Right lobe of liver (tissue), 6 donors: Measurements from ENCODE around the gene NDUFA12. TPM values are rescaled to one million over a fixed set of nuclear protein-coding genes. Genes with fewer than 3 reads are reported as not detected.

Source experiments
- ATAC-seq, 4 donors: fragments of 200-7000 bp; cut with Tn5 transposase; one replicate each; pipeline ENCODE4 v1.9.1; 2020; ENCODE audit warnings: mild to moderate bottlenecking in 4 of 4, moderate library complexity in 4 of 4
- DNase-seq, 3 donors: peaks; one replicate each; pipeline ENCODE4 v3.0.0-alpha.2; 2020
- H3K27ac ChIP-seq, 3 donors: fragments of 200-600 bp; one replicate each; pipeline ENCODE4 v1.8.0; 2022
- H3K27me3 ChIP-seq, 2 donors: fragments of 200-600 bp; one replicate each; pipeline ENCODE4 v1.8.0; 2022
- H3K36me3 ChIP-seq, 4 donors: fragments of 200-600 bp; sonication (generic) in 1 of 4; one replicate each; pipeline versions ENCODE4 v1.5.1 to v1.8.0; 2017 to 2022; ENCODE audit warnings: control low read depth in 1 of 4
- H3K4me1 ChIP-seq, 4 donors: fragments of 200-600 bp; sonication (generic) in 1 of 4; one replicate each; pipeline versions ENCODE4 v1.5.1 to v1.8.0; 2017 to 2022; ENCODE audit warnings: control low read depth in 1 of 4
- H3K4me3 ChIP-seq, 3 donors: fragments of 200-600 bp; one replicate each; pipeline ENCODE4 v1.8.0; 2022
- H3K9me3 ChIP-seq, 4 donors: fragments of 200-600 bp; sonication (generic) in 1 of 4; one replicate each; pipeline versions ENCODE4 v1.5.1 to v1.8.0; 2017 to 2022; ENCODE audit warnings: control low read depth in 1 of 4
- CTCF ChIP-seq, 4 donors: fragments of 200-600 bp in 3 of 4; fragments of 450-650 bp in 1 of 4; IDR thresholded peaks; one replicate each; pipeline versions ENCODE4 v1.5.1 to v1.8.0; 2016 to 2022; ENCODE audit warnings: antibody characterized with exemption in 4 of 4, mild to moderate bottlenecking in 2 of 4
- POLR2A ChIP-seq: fragments of 450-650 bp; IDR thresholded peaks from one replicate; pipeline ENCODE4 v1.6.1; 2017; ENCODE audit warnings: antibody characterized with exemption, mild to moderate bottlenecking
- WGBS: methylation state at CpG from one replicate; pipeline ENCODE4 v1.1.6; 2018; ENCODE audit warnings: low coverage, low lambda C conversion rate; ENCODE audit not compliant: insufficient coverage; ENCODE audit errors: missing lambda C conversion rate; 5-methylcytosine and 5-hydroxymethylcytosine counted together
- intact Hi-C, 2 donors: fragments of 100-400 bp; cut with DNase I; formaldehyde crosslinking; loops; one replicate each; pipeline versions ENCODE4 v1.11.2 to v1.14.1; 2022
- total RNA-seq, 6 experiments: library from RNA; depleted of rRNA in 2 of 6; stranded (reverse); fragments of >200 nt in 2 of 6; fragmentation: NEBNext Ultra II Directional in 3 of 6; extraction: Animal tissue kit (Norgen Biotek cat#: 25700) in 3 of 6; gene quantifications; one replicate each; pipeline versions ENCODE4 v1.1.0 to v1.2.4, GENCODE V29; 2016 to 2023
- donor health status: DM: no; HTN: yes; CAD: no.
- donor health status: DM: no; HTN: no; CAD: no.
- donor health status: DM: no; HTN: no; CAD: no.
- donor health status: DM: no; HTN: yes; CAD: no.
- donor health status: DM: no; HTN: yes; CAD: no.

The NDUFA12 gene
- total RNA-seq, 6 experiments from 2014 or later, result 39.9 to 96.0 (median 51.3) TPM

GRCh38 chr12:94952325-94952724, 51.2 kb downstream of the NDUFA12 start:
- no peak overlapping the region for H3K27ac ChIP-seq
- H3K9me3 ChIP-seq, result no peaks in the 10 kb centered on the region
- H3K36me3 ChIP-seq, result no peaks in the 10 kb centered on the region
- no peak overlapping the region for H3K4me3 ChIP-seq
- TF ChIP-seq CTCF (IDR thresholded peaks at IDR 0.05) (no peak), POLR2A (no peak)
- H3K4me1 ChIP-seq, result no peaks in the 10 kb centered on the region
- H3K27me3 ChIP-seq, result no peaks in the 10 kb centered on the region
- intact Hi-C loops, result no loop called here
- 48% methylated on average over 2 of the region's 2 CpGs for WGBS
- ATAC-seq (no peak), DNase-seq (no peak)

- intact Hi-C loops, result no loop called here
- no peak for DNase-seq
- no peak for ATAC-seq
- 67% methylated on average over 7 of the region's 7 CpGs for WGBS
- no peak overlapping the region for H3K4me3 ChIP-seq
- H3K9me3 ChIP-seq, result no peaks in the 10 kb centered on the region
- H3K27ac ChIP-seq, result no peak overlapping the region
- H3K4me1 ChIP-seq, result no peaks in the 10 kb centered on the region
- H3K27me3 ChIP-seq, result no peaks in the 10 kb centered on the region
- no peaks in the 10 kb centered on the region for H3K36me3 ChIP-seq
- TF ChIP-seq CTCF (IDR thresholded peaks at IDR 0.05) (no peak), POLR2A (no peak)
Measured at GRCh38 chr12:94951071-94951934, 52.2 kb downstream of the NDUFA12 start.

GRCh38 chr12:94948232-94948810, 55.2 kb downstream of the NDUFA12 start:
- no peak overlapping the region for H3K4me3 ChIP-seq
- ATAC-seq (no peak), DNase-seq (no peak)
- no peaks in the 10 kb centered on the region for H3K27me3 ChIP-seq
- H3K27ac ChIP-seq, result no peak overlapping the region
- H3K4me1 ChIP-seq, result no peaks in the 10 kb centered on the region
- intact Hi-C loops, result no loop called here
- no peaks in the 10 kb centered on the region for H3K36me3 ChIP-seq
- 80% methylated on average over 1 of the region's 6 CpGs for WGBS
- TF ChIP-seq POLR2A, result no peak
- TF ChIP-seq CTCF (IDR thresholded peaks at IDR 0.05), result no peak
- H3K9me3 ChIP-seq, result no peaks in the 10 kb centered on the region

GRCh38 chr12:94942663-94943062, 60.8 kb downstream of the NDUFA12 start:
- no peak overlapping the region for H3K4me3 ChIP-seq
- intact Hi-C loops, result no loop called here
- no peak for DNase-seq
- TF ChIP-seq CTCF (IDR thresholded peaks at IDR 0.05), result no peak
- no peaks in the 10 kb centered on the region for H3K36me3 ChIP-seq
- H3K4me1 ChIP-seq, result no peaks in the 10 kb centered on the region
- H3K9me3 ChIP-seq, result no peaks in the 10 kb centered on the region
- ATAC-seq, result no peak
- H3K27me3 ChIP-seq, result no peaks in the 10 kb centered on the region
- WGBS, result 64% methylated on average over 2 of the region's 3 CpGs
- no peak overlapping the region for H3K27ac ChIP-seq
